K562 (cell line): ENCODE measurements around the gene TANC1.

Experiments used
- CHD1 ChIP-seq: fragments of 200-600 bp; sonication (generic); IDR thresholded peaks from one replicate; pipeline ENCODE4 v1.6.1; 2012; ENCODE audit warnings: mild to moderate bottlenecking, moderate library complexity, low read length, inconsistent platforms
- CREM ChIP-seq: IDR thresholded peaks from 2 replicates; pipeline ENCODE4 v1.6.1; 2014; ENCODE audit warnings: antibody characterized with exemption, low read depth
- EZH2 ChIP-seq: IDR thresholded peaks from 2 replicates; pipeline ENCODE4 v1.6.1; 2012; ENCODE audit warnings: low read depth, mild to moderate bottlenecking, inconsistent platforms, low read length, borderline replicate concordance
- KDM1A ChIP-seq, 2 experiments: fragments of 450-650 bp; IDR thresholded peaks; 2 replicates each; pipeline ENCODE4 v1.6.1; 2016; ENCODE audit warnings: mild to moderate bottlenecking in 2 of 2
- POLR3G ChIP-seq: IDR thresholded peaks from 2 replicates; pipeline ENCODE4 v1.6.1; 2011; ENCODE audit not compliant: insufficient read length, insufficient replicate concordance; ENCODE audit errors: extremely low read depth
- PURB ChIP-seq: sonication (generic); formaldehyde crosslinking; IDR thresholded peaks from 2 replicates; pipeline ENCODE4 v1.9.0; 2021; ENCODE audit warnings: low read depth, mild to moderate bottlenecking, missing genetic modification reagents
- YY1 ChIP-seq, 3 experiments: IDR thresholded peaks; 2 replicates each; pipeline ENCODE4 v1.6.1; 2011; ENCODE audit warnings: low read length in 2 of 3, mild to moderate bottlenecking in 2 of 3, moderate library complexity in 2 of 3, borderline replicate concordance in 1 of 3, control low read depth in 1 of 3, low read depth in 1 of 3; ENCODE audit not compliant: insufficient read depth in 3 of 3, insufficient replicate concordance in 2 of 3, control insufficient read depth in 1 of 3, insufficient read length in 1 of 3; ENCODE audit errors: extremely low read depth in 1 of 3
- ZNF174 ChIP-seq: fragments of 250-450 bp; sonication (Bioruptor Pico); IDR thresholded peaks from 2 replicates; pipeline ENCODE4 v1.4.0; 2020; ENCODE audit warnings: mild to moderate bottlenecking
- ZNF23 ChIP-seq: fragments of 250-450 bp; sonication (Bioruptor Pico); IDR thresholded peaks from 2 replicates; pipeline ENCODE4 v1.4.0; 2020; ENCODE audit warnings: mild to moderate bottlenecking
- ZNF3 ChIP-seq: fragments of 250-450 bp; sonication (Bioruptor Pico); IDR thresholded peaks from 2 replicates; pipeline ENCODE4 v1.5.0; 2021; ENCODE audit warnings: mild to moderate bottlenecking, moderate library complexity
- ZNF354B ChIP-seq: fragments of 250-450 bp; sonication (Bioruptor Pico); IDR thresholded peaks from 2 replicates; pipeline ENCODE4 v1.4.0; 2020
- TF ChIP-seq, protein P1 (sequence below): sonication (generic); formaldehyde crosslinking; IDR thresholded peaks from 2 replicates; pipeline ENCODE4 v1.8.1; 2023; ENCODE audit warnings: mild to moderate bottlenecking, missing genetic modification reagents
- TF ChIP-seq, protein P2 (sequence below): IDR thresholded peaks from 2 replicates; pipeline ENCODE4 v1.6.1; 2011; ENCODE audit not compliant: insufficient read length; ENCODE audit errors: extremely low read depth
- TF ChIP-seq, protein P3 (sequence below), 3 experiments: IDR thresholded peaks in 2 of 3; conservative IDR thresholded peaks in 1 of 3; 2 replicates each; pipeline ENCODE4 v1.5.1; 2011 to 2012; ENCODE audit warnings: low read length in 3 of 3, mild to moderate bottlenecking in 3 of 3, control low read depth in 2 of 3, improper control_type of control experiment in 1 of 3, inconsistent platforms in 1 of 3, low read depth in 1 of 3, mixed read lengths in 1 of 3, moderate library complexity in 1 of 3; ENCODE audit not compliant: insufficient read depth in 2 of 3

DNA sequence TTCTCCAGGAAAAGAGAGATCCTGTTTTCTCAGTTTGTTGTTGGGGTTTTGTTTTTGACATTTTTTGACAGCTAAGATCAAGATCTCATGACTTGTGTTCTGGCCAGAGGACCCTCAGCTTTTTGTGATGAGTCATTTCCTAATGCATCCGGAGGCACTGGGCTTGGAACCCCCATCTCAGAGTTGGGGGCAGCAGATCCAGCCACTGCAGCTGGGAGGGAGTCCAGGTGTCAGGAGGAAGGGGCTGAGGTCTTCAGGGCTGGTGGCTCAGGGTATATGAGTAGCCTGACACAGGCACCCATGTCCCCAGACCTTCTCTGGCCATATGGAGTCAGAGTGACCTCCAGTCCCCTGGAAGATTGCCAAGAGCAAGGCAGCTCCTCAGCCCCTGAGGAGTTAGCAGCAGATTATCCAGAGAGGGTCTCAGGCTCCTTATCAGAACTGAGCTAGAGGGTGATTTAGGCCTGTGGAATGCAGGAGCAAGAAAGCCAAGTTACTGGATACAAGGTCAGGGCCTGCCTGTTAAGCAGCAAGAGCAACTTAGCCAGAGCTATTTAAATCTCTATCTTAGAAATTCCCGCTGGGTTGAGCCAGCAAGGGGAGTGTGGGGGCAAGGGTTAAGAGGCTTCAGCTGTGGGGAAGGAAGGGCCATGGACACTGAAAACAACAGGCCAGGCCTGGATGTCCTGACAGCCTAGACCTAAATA lies 62.4 kb downstream of the TANC1 start:
- TF ChIP-seq CREM: no peak
- no peak for TF ChIP-seq EZH2
- TF ChIP-seq POLR3G: no peak
- TF ChIP-seq, protein P1, sequence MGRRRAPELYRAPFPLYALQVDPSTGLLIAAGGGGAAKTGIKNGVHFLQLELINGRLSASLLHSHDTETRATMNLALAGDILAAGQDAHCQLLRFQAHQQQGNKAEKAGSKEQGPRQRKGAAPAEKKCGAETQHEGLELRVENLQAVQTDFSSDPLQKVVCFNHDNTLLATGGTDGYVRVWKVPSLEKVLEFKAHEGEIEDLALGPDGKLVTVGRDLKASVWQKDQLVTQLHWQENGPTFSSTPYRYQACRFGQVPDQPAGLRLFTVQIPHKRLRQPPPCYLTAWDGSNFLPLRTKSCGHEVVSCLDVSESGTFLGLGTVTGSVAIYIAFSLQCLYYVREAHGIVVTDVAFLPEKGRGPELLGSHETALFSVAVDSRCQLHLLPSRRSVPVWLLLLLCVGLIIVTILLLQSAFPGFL (CRISPR knock-in tag): no peak
- no peak for TF ChIP-seq ZNF174
- TF ChIP-seq CHD1: no peak
- TF ChIP-seq ZNF354B: no peak
- TF ChIP-seq YY1 (IDR thresholded peaks at IDR 0.05; ENCODE audit: borderline replicate concordance in 1 of 3, control insufficient read depth in 1 of 3, extremely low read depth in 1 of 3, insufficient read depth in 3 of 3, insufficient read length in 1 of 3, insufficient replicate concordance in 2 of 3, low read depth in 1 of 3, low read length in 2 of 3): no peak
- no peak for TF ChIP-seq ZNF3 (CRISPR knock-in tag)
- TF ChIP-seq PURB (CRISPR knock-in tag): no peak
- TF ChIP-seq, protein P2, sequence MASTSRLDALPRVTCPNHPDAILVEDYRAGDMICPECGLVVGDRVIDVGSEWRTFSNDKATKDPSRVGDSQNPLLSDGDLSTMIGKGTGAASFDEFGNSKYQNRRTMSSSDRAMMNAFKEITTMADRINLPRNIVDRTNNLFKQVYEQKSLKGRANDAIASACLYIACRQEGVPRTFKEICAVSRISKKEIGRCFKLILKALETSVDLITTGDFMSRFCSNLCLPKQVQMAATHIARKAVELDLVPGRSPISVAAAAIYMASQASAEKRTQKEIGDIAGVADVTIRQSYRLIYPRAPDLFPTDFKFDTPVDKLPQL: no peak
- TF ChIP-seq, protein P3, sequence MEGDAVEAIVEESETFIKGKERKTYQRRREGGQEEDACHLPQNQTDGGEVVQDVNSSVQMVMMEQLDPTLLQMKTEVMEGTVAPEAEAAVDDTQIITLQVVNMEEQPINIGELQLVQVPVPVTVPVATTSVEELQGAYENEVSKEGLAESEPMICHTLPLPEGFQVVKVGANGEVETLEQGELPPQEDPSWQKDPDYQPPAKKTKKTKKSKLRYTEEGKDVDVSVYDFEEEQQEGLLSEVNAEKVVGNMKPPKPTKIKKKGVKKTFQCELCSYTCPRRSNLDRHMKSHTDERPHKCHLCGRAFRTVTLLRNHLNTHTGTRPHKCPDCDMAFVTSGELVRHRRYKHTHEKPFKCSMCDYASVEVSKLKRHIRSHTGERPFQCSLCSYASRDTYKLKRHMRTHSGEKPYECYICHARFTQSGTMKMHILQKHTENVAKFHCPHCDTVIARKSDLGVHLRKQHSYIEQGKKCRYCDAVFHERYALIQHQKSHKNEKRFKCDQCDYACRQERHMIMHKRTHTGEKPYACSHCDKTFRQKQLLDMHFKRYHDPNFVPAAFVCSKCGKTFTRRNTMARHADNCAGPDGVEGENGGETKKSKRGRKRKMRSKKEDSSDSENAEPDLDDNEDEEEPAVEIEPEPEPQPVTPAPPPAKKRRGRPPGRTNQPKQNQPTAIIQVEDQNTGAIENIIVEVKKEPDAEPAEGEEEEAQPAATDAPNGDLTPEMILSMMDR (IDR thresholded peaks at IDR 0.05 in 2 of 3, conservative IDR thresholded peaks at IDR 0.05 in 1 of 3; ENCODE audit: insufficient read depth in 2 of 3, low read depth in 1 of 3, low read length in 3 of 3): no peak
- TF ChIP-seq KDM1A (IDR thresholded peaks at IDR 0.05): no peak; a peak in 1 of 4 replicates
- TF ChIP-seq ZNF23: no peak
